Left lung (tissue), 10 donors: ENCODE data around the gene OR1L4. TPM values are rescaled to one million over a fixed set of nuclear protein-coding genes. Genes with fewer than 3 reads are reported as not detected.

Experiments
- ATAC-seq: fragments of 200-7000 bp; cut with Tn5 transposase; one replicate; pipeline ENCODE4 v1.9.1; 2020; ENCODE audit warnings: moderate library complexity
- DNase-seq, 4 donors: peaks; one replicate each; pipeline ENCODE4 v3.0.0-alpha.2; 2013 to 2020
- H3K27ac ChIP-seq, 2 donors: fragments of 200-600 bp; sonication (generic) in 1 of 2; one replicate each; pipeline versions ENCODE4 v1.5.0 to v1.8.0; 2020 to 2021
- H3K27me3 ChIP-seq, 2 donors: fragments of 200-600 bp; sonication (generic) in 1 of 2; one replicate each; pipeline versions ENCODE4 v1.5.0 to v1.8.0; 2020 to 2021
- H3K36me3 ChIP-seq, 2 donors: fragments of 200-600 bp; sonication (generic) in 1 of 2; one replicate each; pipeline versions ENCODE4 v1.5.0 to v1.8.0; 2020 to 2021
- H3K4me1 ChIP-seq, 2 donors: fragments of 200-600 bp; one replicate each; pipeline ENCODE4 v1.8.0; 2021
- H3K4me3 ChIP-seq, 2 donors: fragments of 200-600 bp; sonication (generic) in 1 of 2; one replicate each; pipeline versions ENCODE4 v1.5.0 to v1.8.0; 2020 to 2021; ENCODE audit warnings: mild to moderate bottlenecking in 1 of 2
- H3K9me3 ChIP-seq, 2 donors: fragments of 200-600 bp; sonication (generic) in 1 of 2; one replicate each; pipeline versions ENCODE4 v1.5.0 to v1.8.0; 2020 to 2021
- intact Hi-C, 2 donors: fragments of 100-400 bp; cut with DNase I; formaldehyde crosslinking; loops; one replicate each; pipeline versions ENCODE4 v1.11.2 to v1.14.2; 2022
- polyA plus RNA-seq, 6 donors: library from polyadenylated mRNA; unstranded; fragments of 120-200 nt; gene quantifications; one replicate each; pipeline ENCODE4 v1.2.1, GENCODE V29; 2013; ENCODE audit not compliant: insufficient read length in 6 of 6
- total RNA-seq, 2 donors: library from RNA; stranded (reverse); fragmentation: NEBNext Ultra II Directional; extraction: Animal tissue kit (Norgen Biotek cat#: 25700); gene quantifications; one replicate each; pipeline ENCODE4 v1.2.1, GENCODE V29; 2021
- TF ChIP-seq, protein P1 (sequence below), 2 donors: fragments of 200-600 bp; sonication (generic) in 1 of 2; IDR thresholded peaks; one replicate each; pipeline versions ENCODE4 v1.5.0 to v1.8.0; 2021; ENCODE audit warnings: antibody characterized with exemption in 2 of 2
- donor health status: DM: no; HTN: yes; CAD: no.
- donor health status: DM: no; HTN: no; CAD: no.

Gene OR1L4
- total and polyA plus RNA-seq, 8 donors: not detected

DNA sequence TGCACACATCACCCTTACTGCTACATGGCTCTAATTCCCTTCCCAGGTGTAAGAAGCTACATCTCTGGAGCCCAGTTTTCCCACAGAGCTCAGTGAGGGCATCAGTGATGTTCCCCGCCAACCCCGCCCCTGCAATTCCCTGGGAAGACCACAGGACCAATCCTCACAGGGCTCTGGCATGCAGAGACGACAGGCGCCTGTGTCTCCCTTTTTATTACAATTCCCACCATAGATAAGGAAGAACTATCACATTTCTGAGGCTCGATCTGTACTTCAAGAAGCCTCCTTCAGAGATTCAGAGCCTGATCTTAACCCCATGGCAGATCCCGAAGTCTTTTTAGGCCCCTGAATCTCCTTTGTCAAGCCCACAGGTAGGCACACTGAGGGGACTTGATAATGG lies 18.2 kb downstream of the OR1L4 start, which contains the start of gene OR1L6:
TSS of gene OR1L6 (plus strand) at position 301 of the 400 bp plus-strand sequence. CDS start 7,545 bp downstream, outside the sequence.
- intact Hi-C loops: no loop called here
- TF ChIP-seq, protein P1, sequence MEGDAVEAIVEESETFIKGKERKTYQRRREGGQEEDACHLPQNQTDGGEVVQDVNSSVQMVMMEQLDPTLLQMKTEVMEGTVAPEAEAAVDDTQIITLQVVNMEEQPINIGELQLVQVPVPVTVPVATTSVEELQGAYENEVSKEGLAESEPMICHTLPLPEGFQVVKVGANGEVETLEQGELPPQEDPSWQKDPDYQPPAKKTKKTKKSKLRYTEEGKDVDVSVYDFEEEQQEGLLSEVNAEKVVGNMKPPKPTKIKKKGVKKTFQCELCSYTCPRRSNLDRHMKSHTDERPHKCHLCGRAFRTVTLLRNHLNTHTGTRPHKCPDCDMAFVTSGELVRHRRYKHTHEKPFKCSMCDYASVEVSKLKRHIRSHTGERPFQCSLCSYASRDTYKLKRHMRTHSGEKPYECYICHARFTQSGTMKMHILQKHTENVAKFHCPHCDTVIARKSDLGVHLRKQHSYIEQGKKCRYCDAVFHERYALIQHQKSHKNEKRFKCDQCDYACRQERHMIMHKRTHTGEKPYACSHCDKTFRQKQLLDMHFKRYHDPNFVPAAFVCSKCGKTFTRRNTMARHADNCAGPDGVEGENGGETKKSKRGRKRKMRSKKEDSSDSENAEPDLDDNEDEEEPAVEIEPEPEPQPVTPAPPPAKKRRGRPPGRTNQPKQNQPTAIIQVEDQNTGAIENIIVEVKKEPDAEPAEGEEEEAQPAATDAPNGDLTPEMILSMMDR (IDR thresholded peaks at IDR 0.05): no peak
- Histone ChIP-seq H3K36me3 (no peaks in the 10 kb centered on the region), H3K27ac (no peak within 1 kb of the TSS), H3K4me1 (no peaks in the 10 kb centered on the region), H3K27me3 (no peaks in the 10 kb centered on the region), H3K4me3 (no peak within 1 kb of the TSS), H3K9me3 (peaks cover 0 to 33% of the 10 kb centered on the region in 2 donors)
- DNase-seq (no peak), ATAC-seq (no peak)

DNA sequence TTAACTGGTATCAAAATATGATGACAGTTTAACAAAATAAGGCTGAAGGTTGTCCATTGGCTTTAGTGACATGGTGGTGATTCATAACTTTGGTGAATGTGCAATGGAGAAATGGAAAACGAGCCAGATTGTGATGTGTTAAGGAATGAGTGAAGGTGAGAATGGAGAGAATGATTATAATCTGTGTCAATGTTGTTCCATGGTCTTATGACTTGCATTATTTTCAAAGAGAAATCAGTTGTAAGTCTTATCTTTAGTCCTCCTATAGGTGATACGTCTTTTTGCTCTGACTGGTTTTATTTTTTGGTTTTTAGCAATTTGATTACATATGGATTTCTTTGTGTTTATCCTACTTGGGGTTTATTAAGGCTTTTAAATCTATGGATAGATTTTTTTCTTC lies 31.0 kb downstream of the OR1L4 start:
- TF ChIP-seq, protein P1 (IDR thresholded peaks at IDR 0.05): no peak
- Histone ChIP-seq H3K9me3 (peaks cover 0 to 28% of the 10 kb centered on the region in 2 donors), H3K4me3 (no peak overlapping the region), H3K36me3 (no peaks in the 10 kb centered on the region), H3K4me1 (no peaks in the 10 kb centered on the region), H3K27ac (no peak overlapping the region), H3K27me3 (no peaks in the 10 kb centered on the region)
- intact Hi-C loops: no loop called here
- ATAC-seq (no peak), DNase-seq (no peak)

DNA sequence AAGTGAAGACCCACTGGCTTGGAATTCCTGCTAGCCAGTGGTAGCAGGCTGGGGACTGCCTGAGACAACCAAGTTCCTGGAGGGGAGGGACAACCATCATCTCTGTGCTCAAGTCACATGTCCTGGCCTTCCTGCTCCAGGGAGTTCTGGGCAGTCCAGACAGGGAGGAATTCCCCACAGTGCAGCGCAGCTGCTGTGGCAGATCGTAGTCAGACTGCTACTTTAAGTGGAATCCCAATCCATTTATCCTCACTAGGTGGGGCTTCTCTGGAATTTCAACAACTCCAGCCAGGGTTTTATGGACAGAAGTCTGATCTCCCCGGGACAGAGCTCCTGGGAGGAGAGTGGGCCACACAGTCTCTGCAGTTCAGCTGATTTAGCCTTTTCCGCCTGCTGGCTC lies 44.0 kb downstream of the OR1L4 start:
- no peak overlapping the region for H3K4me3 ChIP-seq
- no peaks in the 10 kb centered on the region for H3K27me3 ChIP-seq
- ATAC-seq (no peak), DNase-seq (no peak)
- intact Hi-C loops: no loop called here
- H3K36me3 ChIP-seq: no peaks in the 10 kb centered on the region
- H3K9me3 ChIP-seq: peaks cover 0 to 50% of the 10 kb centered on the region in 2 donors
- no peak overlapping the region for H3K27ac ChIP-seq
- TF ChIP-seq, protein P1 (IDR thresholded peaks at IDR 0.05): no peak
- H3K4me1 ChIP-seq: no peaks in the 10 kb centered on the region

Other genes starting within 250 kb of the OR1L4 start
- not detected for gene OR1J1, start 246.1 kb upstream of the OR1L4 start, total RNA-seq
- not detected for gene OR1J1, start 246.1 kb upstream of the OR1L4 start, polyA plus RNA-seq
- gene OR1J2, start 213.2 kb upstream of the OR1L4 start, total RNA-seq: not detected
- not detected for gene OR1J2, start 213.2 kb upstream of the OR1L4 start, polyA plus RNA-seq
- not detected for gene OR1J4, start 204.8 kb upstream of the OR1L4 start, total RNA-seq
- gene OR1J4, start 204.8 kb upstream of the OR1L4 start, polyA plus RNA-seq: not detected
- gene OR1N1, start 196.7 kb upstream of the OR1L4 start, total RNA-seq: not detected
- gene OR1N1, start 196.7 kb upstream of the OR1L4 start, polyA plus RNA-seq: not detected
- gene OR1N2, start 170.9 kb upstream of the OR1L4 start, total RNA-seq: not detected
- gene OR1N2, start 170.9 kb upstream of the OR1L4 start, polyA plus RNA-seq: not detected
- gene OR1L8, start 140.6 kb upstream of the OR1L4 start, total RNA-seq: not detected
- gene OR1L8, start 140.6 kb upstream of the OR1L4 start, polyA plus RNA-seq: under 1 TPM; 0.10 to 0.52 (median 0.37) TPM
- gene OR1Q1, start 109.3 kb upstream of the OR1L4 start, total RNA-seq: not detected
- gene OR1Q1, start 109.3 kb upstream of the OR1L4 start, polyA plus RNA-seq: under 1 TPM in 1 of 6 donors, not detected in 5; 0.21 TPM
- gene OR1B1, start 66.4 kb upstream of the OR1L4 start, total RNA-seq: under 1 TPM in 1 of 2 donors, not detected in 1; 0.29 TPM
- gene OR1B1, start 66.4 kb upstream of the OR1L4 start, polyA plus RNA-seq: under 1 TPM in 1 of 6 donors, not detected in 5; 0.20 TPM
- gene OR1L1, start 62.3 kb upstream of the OR1L4 start, total RNA-seq: not detected
- gene OR1L1, start 62.3 kb upstream of the OR1L4 start, polyA plus RNA-seq: not detected
- not detected for gene OR1L3, start 48.9 kb upstream of the OR1L4 start, total RNA-seq
- gene OR1L3, start 48.9 kb upstream of the OR1L4 start, polyA plus RNA-seq: not detected
- gene OR1L6, start 18.3 kb downstream of the OR1L4 start, total RNA-seq: not detected
- not detected for gene OR1L6, start 18.3 kb downstream of the OR1L4 start, polyA plus RNA-seq
- not detected for gene OR5C1, start 64.9 kb downstream of the OR1L4 start, total RNA-seq
- not detected for gene OR5C1, start 64.9 kb downstream of the OR1L4 start, polyA plus RNA-seq
- not detected for gene OR1K1, start 76.1 kb downstream of the OR1L4 start, total RNA-seq
- gene OR1K1, start 76.1 kb downstream of the OR1L4 start, polyA plus RNA-seq: not detected
- gene PDCL, start 104.6 kb downstream of the OR1L4 start, total RNA-seq: 10 to 100 TPM; 18.4 to 18.8 TPM
- gene PDCL, start 104.6 kb downstream of the OR1L4 start, polyA plus RNA-seq: 10 to 100 TPM; 38.1 to 45.6 (median 40.6) TPM
- gene RC3H2, start 181.4 kb downstream of the OR1L4 start, total RNA-seq: 10 to 100 TPM; 46.1 to 48.3 TPM
- gene RC3H2, start 181.4 kb downstream of the OR1L4 start, polyA plus RNA-seq: 10 to 100 TPM; 39.8 to 43.9 (median 41.7) TPM
- 1 to 10 TPM; 6.9 to 8.6 TPM for gene ZBTB6, start 189.3 kb downstream of the OR1L4 start, total RNA-seq
- 10 to 100 TPM; 13.3 to 15.3 (median 14.4) TPM for gene ZBTB6, start 189.3 kb downstream of the OR1L4 start, polyA plus RNA-seq
- 1 to 10 TPM; 5.2 to 5.4 TPM for gene ZBTB26, start 207.5 kb downstream of the OR1L4 start, total RNA-seq
- 10 to 100 TPM; 19.0 to 22.2 (median 19.3) TPM for gene ZBTB26, start 207.5 kb downstream of the OR1L4 start, polyA plus RNA-seq
- gene RABGAP1, start 217.0 kb downstream of the OR1L4 start, total RNA-seq: 10 to 100 TPM; 52.6 to 55.4 TPM
- 10 to 100 TPM; 71.5 to 85.9 (median 77.1) TPM for gene RABGAP1, start 217.0 kb downstream of the OR1L4 start, polyA plus RNA-seq